WI38 (cell line): ENCODE measurements around the gene CROCC2.

Source experiments
- H3K4me3 ChIP-seq: 2 replicates; pipeline ENCODE4 v1.5.1; 2011; ENCODE audit warnings: low read depth, mild to moderate bottlenecking, control low read depth, low read length
- TF ChIP-seq, protein P1 (sequence below): IDR thresholded peaks from 2 replicates; pipeline ENCODE4 v1.5.1; 2012; ENCODE audit warnings: low read depth, mild to moderate bottlenecking, control low read depth, low read length

The CROCC2 gene

GRCh38 chr2:240915526-240916341, 9.6 kb downstream of the CROCC2 start:
- H3K4me3 ChIP-seq, result no peak overlapping the region
- TF ChIP-seq, protein P1, sequence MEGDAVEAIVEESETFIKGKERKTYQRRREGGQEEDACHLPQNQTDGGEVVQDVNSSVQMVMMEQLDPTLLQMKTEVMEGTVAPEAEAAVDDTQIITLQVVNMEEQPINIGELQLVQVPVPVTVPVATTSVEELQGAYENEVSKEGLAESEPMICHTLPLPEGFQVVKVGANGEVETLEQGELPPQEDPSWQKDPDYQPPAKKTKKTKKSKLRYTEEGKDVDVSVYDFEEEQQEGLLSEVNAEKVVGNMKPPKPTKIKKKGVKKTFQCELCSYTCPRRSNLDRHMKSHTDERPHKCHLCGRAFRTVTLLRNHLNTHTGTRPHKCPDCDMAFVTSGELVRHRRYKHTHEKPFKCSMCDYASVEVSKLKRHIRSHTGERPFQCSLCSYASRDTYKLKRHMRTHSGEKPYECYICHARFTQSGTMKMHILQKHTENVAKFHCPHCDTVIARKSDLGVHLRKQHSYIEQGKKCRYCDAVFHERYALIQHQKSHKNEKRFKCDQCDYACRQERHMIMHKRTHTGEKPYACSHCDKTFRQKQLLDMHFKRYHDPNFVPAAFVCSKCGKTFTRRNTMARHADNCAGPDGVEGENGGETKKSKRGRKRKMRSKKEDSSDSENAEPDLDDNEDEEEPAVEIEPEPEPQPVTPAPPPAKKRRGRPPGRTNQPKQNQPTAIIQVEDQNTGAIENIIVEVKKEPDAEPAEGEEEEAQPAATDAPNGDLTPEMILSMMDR, result no peak

DNA sequence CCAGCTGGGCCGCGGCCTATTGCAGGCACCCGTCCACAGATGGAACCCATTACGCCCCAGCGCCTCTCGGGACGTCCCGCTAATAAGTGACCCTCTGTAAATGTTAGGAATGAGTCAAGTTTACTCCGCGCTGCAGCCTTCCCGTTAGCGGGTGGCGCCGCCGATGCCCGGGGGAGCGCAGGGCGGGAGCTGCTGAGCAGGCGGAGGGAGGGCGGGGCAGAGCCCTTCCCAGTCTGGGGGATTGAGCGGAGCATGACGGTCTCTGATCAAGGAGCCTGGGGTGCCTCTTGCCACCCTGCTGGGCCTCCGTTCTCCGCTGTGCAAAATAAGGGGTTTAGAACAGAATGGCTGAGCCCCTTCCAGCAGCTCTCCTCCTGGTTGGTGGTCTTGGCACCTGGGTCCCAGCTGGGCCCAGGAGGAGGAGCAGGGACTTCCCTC, 10.5 kb downstream of the CROCC2 start:
- H3K4me3 ChIP-seq, result no peak overlapping the region
- TF ChIP-seq, protein P1, result no peak

GRCh38 chr2:240917009-240917683, 11.0 kb downstream of the CROCC2 start:
- TF ChIP-seq, protein P1, result no peak
- no peak overlapping the region for H3K4me3 ChIP-seq

GRCh38 chr2:240917684-240918257, 11.6 kb downstream of the CROCC2 start:
- TF ChIP-seq, protein P1, result no peak
- H3K4me3 ChIP-seq, result no peak overlapping the region

- no peak overlapping the region for H3K4me3 ChIP-seq
- TF ChIP-seq, protein P1, result no peak
Measured at GRCh38 chr2:240918258-240919091, 12.3 kb downstream of the CROCC2 start.

GRCh38 chr2:240919161-240919781, 13.1 kb downstream of the CROCC2 start:
- TF ChIP-seq, protein P1, result no peak
- no peak overlapping the region for H3K4me3 ChIP-seq
